Naive thymus-derived CD4-positive, alpha-beta T cell (primary cell): ENCODE results near the gene QRFP. TPM values are rescaled to one million over a fixed set of nuclear protein-coding genes. Genes with fewer than 3 reads are reported as not detected.

Experiments used
- ATAC-seq: fragments of 150-1000 bp; cut with Tn5 transposase; 2 replicates; pipeline ENCODE4 v1.10.0; 2021; ENCODE audit warnings: mild to moderate bottlenecking, moderate library complexity
- CTCF ChIA-PET: fragments of 350-600 bp; sonication (Branson Sonifier 250); formaldehyde crosslinking; loops from one replicate; lab custom pipeline; 2021; ENCODE audit warnings: antibody characterized with exemption; lab: Charles Lee
- POLR2A ChIA-PET: fragments of 350-600 bp; sonication (Branson Sonifier 250); formaldehyde crosslinking; loops from one replicate; lab custom pipeline; 2021; ENCODE audit warnings: antibody characterized with exemption, inconsistent platforms; lab: Charles Lee
- DNase-seq, 9 donors: peaks; one replicate each; pipeline versions ENCODE4 v3.0.0 to v3.0.0-alpha.2; 2020 to 2022; ENCODE audit warnings: mixed read lengths in 1 of 9
- H3K27ac ChIP-seq: one replicate; pipeline ENCODE4 v1.7.0; 2013; ENCODE audit warnings: mild to moderate bottlenecking, low read depth, low read length, moderate library complexity
- H3K27me3 ChIP-seq, 2 donors: one replicate each; pipeline ENCODE4 v1.7.0; 2013; ENCODE audit warnings: low read length in 2 of 2, mild to moderate bottlenecking in 2 of 2, moderate library complexity in 2 of 2; ENCODE audit not compliant: control insufficient read depth in 2 of 2, insufficient read depth in 2 of 2
- H3K36me3 ChIP-seq, 3 experiments: 1 replicate in 2 of 3; 2 replicates in 1 of 3; pipeline ENCODE4 v1.7.0; 2013; ENCODE audit warnings: low read length in 3 of 3, mild to moderate bottlenecking in 3 of 3, moderate library complexity in 1 of 3; ENCODE audit not compliant: insufficient read depth in 3 of 3, control insufficient read depth in 2 of 3
- H3K4me1 ChIP-seq, 2 donors: one replicate each; pipeline ENCODE4 v1.7.0; 2013; ENCODE audit warnings: low read length in 2 of 2, mild to moderate bottlenecking in 2 of 2, moderate library complexity in 1 of 2; ENCODE audit not compliant: control insufficient read depth in 2 of 2, insufficient read depth in 2 of 2
- H3K4me3 ChIP-seq: 2 replicates; pipeline ENCODE4 v1.7.0; 2013; ENCODE audit warnings: mild to moderate bottlenecking, low read length
- H3K9me3 ChIP-seq, 3 experiments: 1 replicate in 2 of 3; 2 replicates in 1 of 3; pipeline ENCODE4 v1.7.0; 2013; ENCODE audit warnings: low read length in 3 of 3; ENCODE audit not compliant: control insufficient read depth in 2 of 3
- H3K27ac Mint-ChIP-seq, 9 donors: one replicate each; pipeline ENCODE4 v1.8.0; 2020 to 2022; ENCODE audit warnings: mixed read lengths in 9 of 9, mild to moderate bottlenecking in 8 of 9, moderate library complexity in 5 of 9, inconsistent platforms in 2 of 9
- H3K27me3 Mint-ChIP-seq, 5 donors: one replicate each; pipeline ENCODE4 v1.8.0; 2021 to 2022; ENCODE audit warnings: mixed read lengths in 5 of 5, mild to moderate bottlenecking in 1 of 5
- H3K36me3 Mint-ChIP-seq, 5 donors: one replicate each; pipeline ENCODE4 v1.8.0; 2020 to 2022; ENCODE audit warnings: mixed read lengths in 5 of 5, mild to moderate bottlenecking in 3 of 5, inconsistent platforms in 1 of 5
- H3K4me1 Mint-ChIP-seq, 7 donors: one replicate each; pipeline ENCODE4 v1.8.0; 2020 to 2022; ENCODE audit warnings: mixed read lengths in 7 of 7, mild to moderate bottlenecking in 3 of 7, inconsistent platforms in 1 of 7
- H3K4me3 Mint-ChIP-seq, 10 donors: one replicate each; pipeline ENCODE4 v1.8.0; 2020 to 2022; ENCODE audit warnings: mild to moderate bottlenecking in 10 of 10, mixed read lengths in 10 of 10, moderate library complexity in 6 of 10, inconsistent platforms in 2 of 10
- H3K9me3 Mint-ChIP-seq, 11 donors: one replicate each; pipeline ENCODE4 v1.8.0; 2020 to 2022; ENCODE audit warnings: mixed read lengths in 11 of 11, mild to moderate bottlenecking in 4 of 11, inconsistent platforms in 1 of 11, moderate library complexity in 1 of 11
- intact Hi-C, 2 donors: fragments of 100-400 bp; cut with micrococcal nuclease; formaldehyde crosslinking; loops; one replicate each; pipeline ENCODE4 v1.15.1; 2023
- polyA plus RNA-seq, 2 donors: library from polyadenylated mRNA; unstranded; fragments of 300-500 nt; fragmentation: Illumina TruSeq; gene quantifications; one replicate each; pipeline ENCODE4 v1.2.3, GENCODE V29; 2021
- total RNA-seq, 6 experiments: library from RNA in 5 of 6; stranded (reverse) in 5 of 6; gene quantifications; 1 replicate in 5 of 6; 2 replicates in 1 of 6; pipeline ENCODE4 v1.2.3 and lab custom pipeline; 2021 to 2026

The QRFP gene
- total and polyA plus RNA-seq, 7 experiments from 2014 or later = not detected

DNA sequence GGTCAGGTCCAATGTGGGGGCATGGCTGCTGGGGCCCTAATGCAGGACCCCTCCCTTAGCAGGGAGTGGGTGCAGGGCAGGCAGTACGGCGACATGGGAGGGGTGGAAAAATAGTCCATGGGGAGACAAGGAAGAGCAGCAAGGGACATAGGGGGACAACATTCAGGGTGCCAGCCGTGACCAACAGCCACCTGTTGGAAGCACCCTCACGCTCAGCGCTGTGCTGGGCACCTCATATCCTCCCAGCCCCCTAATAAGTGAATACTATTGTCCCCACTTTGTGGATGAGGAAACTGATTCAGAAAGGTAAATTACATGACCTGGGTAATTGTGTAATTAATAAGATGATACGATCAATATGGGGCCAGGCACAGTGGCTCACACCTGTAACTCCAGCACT is 45.5 kb upstream of the QRFP start:
- peaks cover 0 to 2% of the 10 kb centered on the region in 2 donors for H3K27me3 ChIP-seq
- H3K4me1 ChIP-seq = no peaks in the 10 kb centered on the region
- POLR2A ChIA-PET = no interaction called here
- ATAC-seq (no peak), DNase-seq (no peak)
- Mint-ChIP-seq H3K4me3 (no peak overlapping the region), H3K9me3 (peaks cover 0 to 4% (median 0%) of the 10 kb centered on the region in 11 donors), H3K27ac (peak overlapping the region in 1 of 9 donors; percentile 41), H3K36me3 (no peaks in the 10 kb centered on the region), H3K27me3 (peaks cover 27 to 64% (median 52%) of the 10 kb centered on the region in 5 donors), H3K4me1 (peaks cover 0 to 12% (median 9%) of the 10 kb centered on the region in 7 donors)
- no peak overlapping the region for H3K27ac ChIP-seq
- H3K36me3 ChIP-seq = no peaks in the 10 kb centered on the region
- H3K9me3 ChIP-seq = no peaks in the 10 kb centered on the region
- CTCF ChIA-PET = interaction anchor here (0.9 kb wide), 1 partner anchor 104 kb away, joined by 3 read pairs; no protein-coding TSS in a partner anchor
- intact Hi-C loops = loop anchor here in 1 of 2 donors (5.0 kb wide), 1 partner anchor 105 kb away; no protein-coding TSS in a partner anchor
- no peak overlapping the region for H3K4me3 ChIP-seq

DNA sequence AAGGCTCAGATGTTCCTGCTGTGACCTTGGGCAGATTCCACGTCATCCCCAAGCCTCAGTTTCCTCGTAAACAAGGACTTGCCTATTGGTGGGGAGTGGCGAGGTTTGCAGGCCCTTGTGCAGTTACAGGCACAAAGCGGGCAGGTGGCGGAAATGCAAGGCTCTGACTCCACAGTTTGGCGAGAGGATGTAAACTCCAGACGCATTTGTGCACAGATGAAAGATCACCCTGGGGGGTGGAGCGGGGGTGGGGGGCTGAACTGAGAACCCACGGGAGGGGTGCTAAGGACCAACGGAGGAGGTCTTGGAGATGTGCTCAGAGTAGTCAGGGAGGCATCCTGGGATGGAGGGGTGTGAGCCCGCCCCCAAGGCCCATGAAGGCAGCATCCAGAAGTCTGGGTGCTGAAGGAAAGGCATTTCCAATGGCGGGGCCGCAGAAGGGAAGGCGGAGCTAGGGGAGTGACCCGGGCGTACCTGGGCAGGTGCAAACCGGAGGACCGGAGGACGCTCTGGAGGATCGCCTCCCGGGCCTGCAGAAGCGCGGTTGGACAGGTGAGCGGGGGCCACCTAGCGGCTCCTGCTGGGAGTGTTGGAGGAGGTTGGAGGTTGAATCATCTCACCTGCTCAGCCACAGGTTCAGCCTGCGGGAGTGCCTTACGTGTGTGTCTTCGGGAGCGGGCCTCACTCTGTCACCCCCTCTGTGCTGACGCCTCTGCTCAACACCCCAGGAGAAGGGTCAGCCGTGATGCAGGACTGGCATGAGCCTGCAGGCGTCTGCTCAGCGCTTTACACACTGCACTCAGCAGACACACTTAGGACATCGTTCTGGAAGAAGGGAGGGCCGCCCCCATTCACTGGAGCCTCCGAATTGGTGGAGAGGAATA is 44.3 kb upstream of the QRFP start:
- no peaks in the 10 kb centered on the region for H3K36me3 Mint-ChIP-seq
- ChIA-PET POLR2A (no interaction called here), CTCF (no interaction called here)
- intact Hi-C loops = loop anchor here (1.0 to 5.0 kb wide), 5 partner anchors 75 to 480 kb away; no protein-coding TSS in a partner anchor
- H3K4me3 ChIP-seq = no peak overlapping the region
- peak; percentile 83 for ATAC-seq
- H3K4me1 ChIP-seq = no peaks in the 10 kb centered on the region
- peak; percentile 30 to 78 (median 56) for DNase-seq
- H3K27ac Mint-ChIP-seq = peak overlapping the region in 1 of 9 donors; percentile 52
- H3K9me3 Mint-ChIP-seq = peaks cover 0 to 6% (median 0%) of the 10 kb centered on the region in 11 donors
- peaks cover 0 to 15% (median 10%) of the 10 kb centered on the region in 7 donors for H3K4me1 Mint-ChIP-seq
- no peak overlapping the region for H3K27ac ChIP-seq
- H3K36me3 ChIP-seq = no peaks in the 10 kb centered on the region
- H3K27me3 Mint-ChIP-seq = peaks cover 34 to 71% (median 58%) of the 10 kb centered on the region in 5 donors
- peaks cover 0 to 2% of the 10 kb centered on the region in 2 donors for H3K27me3 ChIP-seq
- peak overlapping the region in 8 of 10 donors; percentile 10 to 62 (median 52) for H3K4me3 Mint-ChIP-seq
- no peaks in the 10 kb centered on the region for H3K9me3 ChIP-seq

DNA sequence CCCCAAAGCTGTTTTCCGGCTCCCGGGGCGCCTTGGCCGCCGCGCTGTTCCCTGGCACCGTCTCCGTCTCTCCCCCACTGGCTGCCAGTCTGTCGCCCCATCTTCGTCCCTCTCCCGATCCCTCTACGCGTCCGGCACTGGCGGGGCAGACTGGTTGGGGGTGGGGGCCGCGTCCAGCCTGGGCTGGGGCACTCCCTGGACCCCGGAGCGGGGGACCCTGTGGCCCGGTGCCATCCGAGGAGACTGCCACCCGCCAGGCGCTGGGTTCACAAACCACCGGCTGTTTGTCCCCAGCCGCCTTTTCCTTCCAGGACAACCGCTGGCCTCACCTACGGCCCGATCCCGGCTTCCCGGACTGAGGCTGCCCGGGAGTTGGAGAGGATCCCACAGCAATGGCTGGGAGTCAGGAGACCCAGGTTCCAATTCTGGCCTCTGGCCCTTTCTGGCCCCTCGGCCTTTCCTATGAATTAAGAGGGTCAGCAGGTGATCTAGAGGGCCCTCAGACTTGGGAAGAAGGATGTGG is 43.5 kb upstream of the QRFP start:
- Histone ChIP-seq H3K4me1 (no peaks in the 10 kb centered on the region), H3K9me3 (no peaks in the 10 kb centered on the region), H3K4me3 (no peak overlapping the region), H3K27me3 (peaks cover 0 to 2% of the 10 kb centered on the region in 2 donors), H3K36me3 (no peaks in the 10 kb centered on the region), H3K27ac (no peak overlapping the region)
- Mint-ChIP-seq H3K9me3 (peaks cover 0 to 6% (median 0%) of the 10 kb centered on the region in 11 donors), H3K4me3 (peak overlapping the region in 1 of 10 donors; percentile 62), H3K36me3 (no peaks in the 10 kb centered on the region), H3K27me3 (peaks cover 37 to 70% (median 57%) of the 10 kb centered on the region in 5 donors), H3K27ac (no peak overlapping the region), H3K4me1 (peaks cover 0 to 15% (median 10%) of the 10 kb centered on the region in 7 donors)
- no peak for DNase-seq
- ATAC-seq = no peak
- ChIA-PET CTCF (no interaction called here), POLR2A (no interaction called here)
- intact Hi-C loops = loop anchor here in 1 of 2 donors (2.0 to 5.0 kb wide), 3 partner anchors 107 to 233 kb away; no protein-coding TSS in a partner anchor

DNA sequence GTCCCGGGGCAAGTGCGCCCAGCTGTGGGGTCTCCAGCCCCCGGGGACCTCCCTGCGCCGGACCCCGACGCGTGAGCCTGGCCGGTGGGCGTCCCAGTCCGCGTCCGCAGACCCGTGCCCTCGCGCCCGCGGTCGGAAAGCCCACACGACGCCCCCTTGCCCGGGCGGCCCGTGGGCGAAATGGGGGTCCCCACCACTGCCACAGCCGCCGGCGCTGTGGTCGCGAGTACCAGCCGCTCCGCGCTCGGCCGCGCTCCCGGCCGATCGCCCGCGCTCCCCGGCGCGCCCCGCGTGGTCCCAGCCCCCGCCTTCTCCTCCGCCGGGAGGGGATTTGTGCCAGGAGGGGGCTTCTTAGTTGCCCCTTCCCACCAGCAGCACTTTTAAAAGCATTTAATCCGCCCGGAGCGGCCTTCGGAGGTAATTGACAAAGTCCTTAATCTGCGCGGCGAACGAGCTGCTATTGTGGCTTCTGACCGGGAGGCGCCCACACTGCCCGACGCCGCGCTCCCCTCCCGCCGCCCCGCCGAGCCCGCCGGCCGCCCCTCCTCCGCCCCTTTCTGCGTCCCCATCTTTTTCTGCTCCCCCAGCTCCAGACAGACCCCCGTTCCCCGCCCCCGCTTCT is 42.9 kb upstream of the QRFP start:
- Histone ChIP-seq H3K9me3 (no peaks in the 10 kb centered on the region), H3K27ac (no peak overlapping the region), H3K4me1 (no peaks in the 10 kb centered on the region), H3K4me3 (no peak overlapping the region), H3K36me3 (no peaks in the 10 kb centered on the region), H3K27me3 (peaks cover 0 to 2% of the 10 kb centered on the region in 2 donors)
- DNase-seq (no peak), ATAC-seq (no peak)
- Mint-ChIP-seq H3K27me3 (peaks cover 43 to 71% (median 63%) of the 10 kb centered on the region in 5 donors), H3K36me3 (no peaks in the 10 kb centered on the region), H3K4me1 (peaks cover 0 to 15% (median 10%) of the 10 kb centered on the region in 7 donors), H3K4me3 (peak overlapping the region in 1 of 10 donors; percentile 62), H3K27ac (no peak overlapping the region), H3K9me3 (peaks cover 0 to 6% (median 0%) of the 10 kb centered on the region in 11 donors)
- POLR2A ChIA-PET = no interaction called here
- CTCF ChIA-PET = interaction anchor here (0.6 kb wide), 1 partner anchor 108 kb away, joined by 5 read pairs; no protein-coding TSS in a partner anchor
- intact Hi-C loops = loop anchor here in 1 of 2 donors (2.0 to 5.0 kb wide), 3 partner anchors 108 to 233 kb away; no protein-coding TSS in a partner anchor

DNA sequence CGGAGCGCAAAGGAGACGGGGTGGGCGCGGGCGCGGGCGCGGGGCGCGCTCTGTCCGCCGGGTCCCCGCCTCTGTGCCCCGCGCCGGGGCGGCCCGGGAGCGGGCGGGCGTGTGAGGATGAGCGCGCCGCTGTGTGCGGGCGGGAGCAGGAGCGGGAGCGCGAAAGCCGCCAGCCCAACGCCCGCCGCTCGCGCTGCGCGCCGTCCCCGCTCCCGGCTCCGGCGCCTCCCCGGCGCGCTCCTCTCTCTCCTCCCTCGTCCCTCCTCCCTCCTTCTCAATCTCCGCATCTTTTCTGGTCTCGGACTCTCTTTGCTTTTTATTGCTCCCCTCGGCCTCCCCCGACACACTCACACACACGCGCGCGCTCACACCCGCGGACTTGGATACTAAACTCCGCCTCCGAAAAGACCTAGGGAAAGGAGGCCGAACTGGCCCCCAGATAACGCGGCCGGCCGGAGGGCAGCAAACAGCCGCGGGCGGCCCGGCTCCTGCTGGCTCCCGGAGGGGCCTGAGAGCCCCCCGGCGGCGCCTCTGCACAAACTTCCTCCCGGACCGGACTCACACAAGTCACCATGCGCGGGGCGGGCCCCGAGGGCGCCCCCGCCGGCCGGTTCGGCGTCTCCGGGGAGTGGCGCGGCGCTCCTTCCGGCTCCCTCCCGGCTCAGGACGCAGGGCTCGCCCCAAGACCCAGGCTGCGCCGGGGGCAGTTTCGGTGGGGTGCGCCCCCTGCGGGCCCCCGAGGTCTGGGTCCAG is 42.2 kb upstream of the QRFP start, which contains the start of gene FIBCD1:
Gene FIBCD1 (minus strand): TSS at position 596 of the 753 bp plus-strand sequence. CDS start 640 bp downstream, outside the sequence.
- Mint-ChIP-seq H3K9me3 (peaks cover 0 to 6% (median 0%) of the 10 kb centered on the region in 11 donors), H3K36me3 (no peaks in the 10 kb centered on the region), H3K4me3 (peak within 1 kb of the TSS in 4 of 10 donors; percentile 37 to 72 (median 64)), H3K4me1 (peaks cover 0 to 15% (median 10%) of the 10 kb centered on the region in 7 donors), H3K27ac (no peak within 1 kb of the TSS), H3K27me3 (peaks cover 44 to 70% (median 61%) of the 10 kb centered on the region in 5 donors)
- intact Hi-C loops = no loop called here
- Histone ChIP-seq H3K27me3 (peaks cover 0 to 2% of the 10 kb centered on the region in 2 donors), H3K4me1 (no peaks in the 10 kb centered on the region), H3K27ac (no peak within 1 kb of the TSS), H3K4me3 (no peak within 1 kb of the TSS), H3K36me3 (no peaks in the 10 kb centered on the region), H3K9me3 (no peaks in the 10 kb centered on the region)
- ChIA-PET POLR2A (no interaction called here), CTCF (interaction anchor here (0.6 kb wide), 1 partner anchor 108 kb away, joined by 5 read pairs; no protein-coding TSS in a partner anchor)
- DNase-seq = peak in 1 of 9 donors; percentile 42
- no peak for ATAC-seq
